GM21390 (cell line): ENCODE data around the gene DLG4.
"Not testable (repeated sequence)": the region's sequence is repeated elsewhere in the genome, so short reads cannot be mapped to it uniquely, and the experiment has no call there.

Source experiments
- ATAC-seq: cut with Tn5 transposase; IDR thresholded peaks from one replicate; pipeline ENCODE4 v1.9.1; 2021; ENCODE audit not compliant: unreplicated experiment

DLG4 gene

GRCh38 chr17:7168841-7169564 is 50.6 kb downstream of the DLG4 start:
- ATAC-seq = not testable (repeated sequence)

- ATAC-seq = no peak
These were observed 51.8 kb downstream of the DLG4 start for GRCh38 chr17:7167832-7168231.

- ATAC-seq = no peak
These were observed 52.8 kb downstream of the DLG4 start for GRCh38 chr17:7166873-7167272.

GRCh38 chr17:7159571-7159970 is 60.1 kb downstream of the DLG4 start:
- ATAC-seq = not testable (repeated sequence)

- not testable (repeated sequence) for ATAC-seq
These were observed 61.2 kb downstream of the DLG4 start for GRCh38 chr17:7158424-7158823.

- no peak for ATAC-seq
These were observed 63.2 kb downstream of the DLG4 start for GRCh38 chr17:7156342-7156940.

GRCh38 chr17:7147772-7148171 is 71.9 kb downstream of the DLG4 start:
- no peak for ATAC-seq

GRCh38 chr17:7146115-7146514 is 73.5 kb downstream of the DLG4 start:
- ATAC-seq = no peak

- no peak for ATAC-seq
These were observed 75.4 kb downstream of the DLG4 start for GRCh38 chr17:7144213-7144612.

- ATAC-seq = no peak
These were observed 77.8 kb downstream of the DLG4 start for GRCh38 chr17:7141824-7142223.

- no peak for ATAC-seq
These were observed 80.2 kb downstream of the DLG4 start for GRCh38 chr17:7139400-7139799.

GRCh38 chr17:7138800-7139381 is 80.7 kb downstream of the DLG4 start:
- ATAC-seq = no peak

GRCh38 chr17:7137171-7137943 is 82.3 kb downstream of the DLG4 start:
- no peak for ATAC-seq
